Sigmoid colon (tissue), 7 donors: ENCODE measurements around the gene S100A3. TPM values are rescaled to one million over a fixed set of nuclear protein-coding genes. Genes with fewer than 3 reads are reported as not detected.

Experiments
- DNase-seq: peaks from one replicate; pipeline ENCODE4 v3.0.0-alpha.2; 2019
- H3K27ac ChIP-seq, 4 donors: fragments of 200-600 bp; sonication (generic); one replicate each; pipeline ENCODE4 v1.5.1; 2016 to 2019; ENCODE audit warnings: mild to moderate bottlenecking in 1 of 4
- H3K27me3 ChIP-seq, 3 donors: fragments of 200-600 bp; sonication (generic); one replicate each; pipeline ENCODE4 v1.5.1; 2019; ENCODE audit warnings: mild to moderate bottlenecking in 1 of 3
- H3K36me3 ChIP-seq, 4 donors: fragments of 200-600 bp; sonication (generic); one replicate each; pipeline ENCODE4 v1.5.1; 2016 to 2019
- H3K4me1 ChIP-seq, 4 donors: fragments of 200-600 bp; sonication (generic); one replicate each; pipeline ENCODE4 v1.5.1; 2017 to 2019
- H3K4me3 ChIP-seq, 4 donors: fragments of 200-600 bp; sonication (generic); one replicate each; pipeline ENCODE4 v1.5.1; 2017 to 2019; ENCODE audit warnings: mild to moderate bottlenecking in 2 of 4, moderate library complexity in 1 of 4
- H3K9me3 ChIP-seq, 4 donors: fragments of 200-600 bp in 3 of 4; sonication (generic) in 3 of 4; one replicate each; pipeline versions ENCODE4 v1.5.1 to v1.6.1; 2013 to 2019
- EP300 ChIP-seq, 4 donors: sonication (generic); formaldehyde crosslinking; IDR thresholded peaks; one replicate each; pipeline ENCODE4 v1.6.1; 2017; ENCODE audit warnings: antibody characterized with exemption in 4 of 4
- POLR2A ChIP-seq, 2 donors: fragments of 450-650 bp; IDR thresholded peaks; one replicate each; pipeline ENCODE4 v1.6.1; 2016; ENCODE audit warnings: antibody characterized with exemption in 2 of 2, mild to moderate bottlenecking in 2 of 2, moderate library complexity in 2 of 2
- POLR2AphosphoS5 ChIP-seq, 4 donors: sonication (generic); formaldehyde crosslinking; IDR thresholded peaks; one replicate each; pipeline ENCODE4 v1.6.1; 2017; ENCODE audit warnings: antibody characterized with exemption in 4 of 4
- WGBS, 2 donors: extraction: QIAGEN DNeasy Blood & Tissue Kit; methylation state at CpG; one replicate each; pipeline ENCODE4 v1.1.7; 2013; 5-methylcytosine and 5-hydroxymethylcytosine counted together
- intact Hi-C: fragments of 100-400 bp; cut with DNase I; formaldehyde crosslinking; loops from one replicate; pipeline ENCODE4 v1.15.1; 2023
- polyA plus RNA-seq, 3 donors: library from polyadenylated mRNA; stranded (reverse); fragments of 200-250 nt; gene quantifications; one replicate each; pipeline ENCODE4 v1.2.3, GENCODE V29; 2013
- total RNA-seq, 4 donors: library from RNA; depleted of rRNA; stranded (reverse); fragments of >200 nt; gene quantifications; one replicate each; pipeline ENCODE4 v1.1.0, GENCODE V29; 2016
- TF ChIP-seq, protein P1 (sequence below), 4 experiments: fragments of 450-650 bp in 3 of 4; fragments of 200-600 bp in 1 of 4; IDR thresholded peaks; one replicate each; pipeline ENCODE4 v1.5.1; 2016 to 2019; ENCODE audit warnings: antibody characterized with exemption in 4 of 4, mild to moderate bottlenecking in 3 of 4, moderate library complexity in 2 of 4
- donor health status: healthy with polysubstance abuse.
- donor health status: Bipolar disorder and iron deficiency.
- donor health status: healthy.

S100A3 gene
- total and polyA plus RNA-seq, 7 donors: 1.1 to 4.3 (median 2.9) TPM

- WGBS, 2 donors: 1% methylated on average over 7 of the region's 7 CpGs
- Histone ChIP-seq H3K4me1 (peaks cover 0 to 31% (median 25%) of the 10 kb centered on the region in 4 donors), H3K27me3 (no peaks in the 10 kb centered on the region), H3K27ac (peak overlapping the region in 2 of 4 donors; percentile 4 to 38), H3K4me3 (no peak overlapping the region), H3K36me3 (no peaks in the 10 kb centered on the region), H3K9me3 (no peaks in the 10 kb centered on the region)
- no peak for TF ChIP-seq POLR2A (IDR thresholded peaks at IDR 0.05)
- TF ChIP-seq POLR2AphosphoS5 (IDR thresholded peaks at IDR 0.05): peak in 2 of 4 donors; percentile 11 to 37
- TF ChIP-seq, protein P1, sequence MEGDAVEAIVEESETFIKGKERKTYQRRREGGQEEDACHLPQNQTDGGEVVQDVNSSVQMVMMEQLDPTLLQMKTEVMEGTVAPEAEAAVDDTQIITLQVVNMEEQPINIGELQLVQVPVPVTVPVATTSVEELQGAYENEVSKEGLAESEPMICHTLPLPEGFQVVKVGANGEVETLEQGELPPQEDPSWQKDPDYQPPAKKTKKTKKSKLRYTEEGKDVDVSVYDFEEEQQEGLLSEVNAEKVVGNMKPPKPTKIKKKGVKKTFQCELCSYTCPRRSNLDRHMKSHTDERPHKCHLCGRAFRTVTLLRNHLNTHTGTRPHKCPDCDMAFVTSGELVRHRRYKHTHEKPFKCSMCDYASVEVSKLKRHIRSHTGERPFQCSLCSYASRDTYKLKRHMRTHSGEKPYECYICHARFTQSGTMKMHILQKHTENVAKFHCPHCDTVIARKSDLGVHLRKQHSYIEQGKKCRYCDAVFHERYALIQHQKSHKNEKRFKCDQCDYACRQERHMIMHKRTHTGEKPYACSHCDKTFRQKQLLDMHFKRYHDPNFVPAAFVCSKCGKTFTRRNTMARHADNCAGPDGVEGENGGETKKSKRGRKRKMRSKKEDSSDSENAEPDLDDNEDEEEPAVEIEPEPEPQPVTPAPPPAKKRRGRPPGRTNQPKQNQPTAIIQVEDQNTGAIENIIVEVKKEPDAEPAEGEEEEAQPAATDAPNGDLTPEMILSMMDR (IDR thresholded peaks at IDR 0.05): peak; percentile 80 to 91 (median 88)
- no peak for TF ChIP-seq EP300 (IDR thresholded peaks at IDR 0.05)
- intact Hi-C loops: loop anchor here (1.0 to 5.0 kb wide), 4 partner anchors 22 to 241 kb away; partner anchors contain the start of gene S100A14
- DNase-seq: peak; percentile 88
Observed at GRCh38 chr1:153510984-153511410, 38.1 kb downstream of the S100A3 start.

DNA sequence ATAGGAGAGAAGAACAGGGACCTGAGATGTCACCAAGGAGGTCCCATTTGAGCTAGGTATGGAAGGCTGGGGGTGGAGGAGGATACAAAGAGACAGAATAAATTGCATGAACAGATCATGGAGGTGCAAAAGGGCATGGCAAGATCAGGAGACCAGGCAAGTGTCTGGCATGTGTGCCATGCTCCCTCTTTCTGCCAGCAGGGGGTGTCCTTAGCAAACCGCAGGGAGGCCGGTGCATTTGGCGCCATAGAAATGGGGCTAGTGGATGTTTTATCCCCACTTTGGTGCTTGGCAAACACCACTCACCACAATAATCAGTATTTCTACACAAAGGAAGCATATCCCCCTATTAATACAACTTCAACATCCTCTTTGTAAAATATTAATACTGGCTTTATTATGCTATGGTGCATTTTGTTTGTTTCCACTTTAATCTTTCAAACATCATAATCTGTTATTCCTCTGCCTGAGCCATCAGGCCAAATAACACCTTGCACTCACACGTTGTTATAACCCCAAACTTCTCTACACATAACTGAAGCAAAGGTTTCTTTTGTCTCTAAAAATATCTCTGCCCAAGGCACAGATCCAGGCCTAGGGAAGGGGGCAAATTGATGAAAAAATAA, 39.2 kb downstream of the S100A3 start:
- H3K4me1 ChIP-seq: peaks cover 0 to 39% (median 32%) of the 10 kb centered on the region in 4 donors
- no peaks in the 10 kb centered on the region for H3K36me3 ChIP-seq
- 29 to 73% methylated on average over 4 of the region's 4 CpGs for WGBS, 2 donors
- intact Hi-C loops: loop anchor here (2.0 to 5.0 kb wide), 3 partner anchors 23 to 242 kb away; partner anchors contain the start of gene S100A14
- no peak overlapping the region for H3K27ac ChIP-seq
- TF ChIP-seq EP300 (IDR thresholded peaks at IDR 0.05) (no peak), POLR2A (IDR thresholded peaks at IDR 0.05) (no peak)
- TF ChIP-seq, protein P1 (IDR thresholded peaks at IDR 0.05): peak in 3 of 4 experiments; percentile 20 to 46 (median 42)
- no peak overlapping the region for H3K4me3 ChIP-seq
- H3K9me3 ChIP-seq: no peaks in the 10 kb centered on the region
- H3K27me3 ChIP-seq: no peaks in the 10 kb centered on the region
- no peak for DNase-seq

GRCh38 chr1:153509036-153509435, 40.0 kb downstream of the S100A3 start:
- Histone ChIP-seq H3K27me3 (no peaks in the 10 kb centered on the region), H3K9me3 (no peaks in the 10 kb centered on the region), H3K27ac (no peak overlapping the region), H3K36me3 (no peaks in the 10 kb centered on the region), H3K4me3 (no peak overlapping the region), H3K4me1 (peaks cover 0 to 39% (median 32%) of the 10 kb centered on the region in 4 donors)
- 93 to 96% methylated on average over 3 of the region's 3 CpGs for WGBS, 2 donors
- no peak for DNase-seq
- TF ChIP-seq POLR2AphosphoS5 (IDR thresholded peaks at IDR 0.05) (no peak), POLR2A (IDR thresholded peaks at IDR 0.05) (no peak), EP300 (IDR thresholded peaks at IDR 0.05) (no peak)
- TF ChIP-seq, protein P1 (IDR thresholded peaks at IDR 0.05): no peak
- intact Hi-C loops: no loop called here

- DNase-seq: no peak
- Histone ChIP-seq H3K27ac (peak overlapping the region; percentile 75 to 90 (median 81)), H3K9me3 (no peaks in the 10 kb centered on the region), H3K4me3 (no peak overlapping the region), H3K4me1 (peaks cover 0 to 39% (median 32%) of the 10 kb centered on the region in 4 donors), H3K27me3 (no peaks in the 10 kb centered on the region), H3K36me3 (no peaks in the 10 kb centered on the region)
- intact Hi-C loops: no loop called here
- TF ChIP-seq, protein P1 (IDR thresholded peaks at IDR 0.05): no peak
- TF ChIP-seq EP300 (IDR thresholded peaks at IDR 0.05) (no peak), POLR2A (IDR thresholded peaks at IDR 0.05) (no peak), POLR2AphosphoS5 (IDR thresholded peaks at IDR 0.05) (no peak)
- 76 to 86% methylated on average over 11 of the region's 11 CpGs for WGBS, 2 donors
Observed at GRCh38 chr1:153507926-153508583, 41.0 kb downstream of the S100A3 start.
